HG02763 (cell line): ENCODE data around the gene KAT6B.
"Not testable (repeated sequence)": the region's sequence is repeated elsewhere in the genome, so short reads cannot be mapped to it uniquely, and the experiment has no call there.

ENCODE experiments used
- ATAC-seq: cut with Tn5 transposase; IDR thresholded peaks from one replicate; pipeline ENCODE4 v1.9.1; 2021; ENCODE audit warnings: mild to moderate bottlenecking, moderate library complexity; ENCODE audit not compliant: unreplicated experiment

KAT6B gene

GRCh38 chr10:75030371-75030770 lies 204.0 kb downstream of the KAT6B start:
- ATAC-seq: no peak

DNA sequence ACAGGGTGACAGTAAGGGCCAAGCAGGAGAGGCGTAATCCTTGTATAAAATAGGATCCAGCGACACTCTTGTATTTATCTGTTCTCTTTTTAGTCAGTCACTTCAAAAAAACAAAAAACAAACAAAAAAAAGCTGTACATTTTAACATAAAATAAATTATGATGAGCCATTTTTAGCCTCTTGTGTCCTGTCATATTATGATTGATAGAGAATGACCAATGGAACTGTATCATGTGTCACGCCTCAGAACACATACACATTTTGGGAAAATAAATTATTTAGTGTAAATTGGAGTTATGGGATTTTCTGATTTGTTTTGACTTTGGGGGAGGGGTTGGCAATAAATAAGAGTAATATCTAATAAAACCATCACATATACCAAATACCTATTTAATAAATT lies 205.7 kb downstream of the KAT6B start:
- ATAC-seq: no peak

GRCh38 chr10:75032813-75033212 lies 206.4 kb downstream of the KAT6B start:
- ATAC-seq: no peak

DNA sequence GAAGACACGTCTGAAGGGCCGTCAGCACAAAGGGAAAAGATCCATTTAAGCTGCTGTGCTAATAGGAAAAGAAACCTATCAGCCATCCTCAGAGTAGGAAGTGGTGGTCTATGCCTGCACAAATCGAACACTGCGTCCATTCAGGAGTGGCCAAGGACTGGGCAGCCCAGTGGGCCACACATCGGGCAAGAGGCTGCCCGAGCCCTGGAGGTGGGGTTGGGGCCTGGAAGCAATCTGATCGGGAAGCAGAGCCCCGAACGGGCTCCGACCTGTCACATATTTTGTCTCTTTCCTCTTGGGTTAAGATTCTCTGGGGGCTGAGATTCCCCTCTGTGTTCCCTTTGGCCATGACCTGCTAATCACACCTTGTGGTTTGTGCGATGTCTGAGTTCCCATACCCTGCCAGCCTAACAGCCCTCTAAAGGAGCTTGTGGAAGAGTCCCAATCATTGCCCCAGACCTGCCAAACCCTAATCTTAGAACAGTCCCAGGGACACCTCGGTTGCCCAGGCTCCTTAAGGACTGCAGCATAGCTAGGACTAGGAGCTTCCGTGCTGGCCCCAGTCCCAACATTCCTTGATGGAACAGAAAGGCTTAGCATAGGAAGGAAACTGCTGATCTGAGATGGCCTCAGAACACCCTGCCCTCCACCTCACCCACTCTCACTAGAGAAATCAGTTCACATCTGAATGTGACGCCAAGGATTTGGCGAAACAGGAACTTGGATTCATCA lies 207.2 kb downstream of the KAT6B start:
- no peak for ATAC-seq

GRCh38 chr10:75034131-75034512 lies 207.7 kb downstream of the KAT6B start:
- ATAC-seq: no peak

DNA sequence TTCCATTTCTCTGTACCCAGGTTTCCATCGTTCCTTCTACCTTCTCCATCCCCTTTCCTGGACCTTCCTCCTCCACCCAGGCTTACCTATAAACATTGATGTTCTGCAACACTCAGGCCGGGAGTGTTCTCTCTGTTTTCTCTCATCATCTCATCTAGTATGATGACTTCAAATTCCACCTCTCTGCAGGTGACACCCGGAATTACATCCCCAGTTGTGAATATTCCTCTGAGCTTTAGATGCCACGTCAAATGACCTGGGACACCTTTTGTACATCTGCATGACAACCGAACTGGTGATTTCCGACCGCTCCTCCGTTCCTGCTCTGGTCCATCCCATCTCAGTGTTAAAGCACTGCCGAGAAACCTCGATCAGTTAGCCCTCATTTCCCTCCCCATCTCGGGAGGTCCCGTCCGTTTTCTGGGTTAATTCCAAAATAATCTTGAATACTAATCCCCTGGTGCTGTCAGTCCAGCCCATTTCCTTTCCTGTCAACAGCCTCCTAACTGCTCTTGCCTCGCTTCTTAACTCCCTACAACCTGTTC lies 208.4 kb downstream of the KAT6B start:
- no peak for ATAC-seq

GRCh38 chr10:75035975-75036708 lies 209.7 kb downstream of the KAT6B start:
- ATAC-seq: no peak

DNA sequence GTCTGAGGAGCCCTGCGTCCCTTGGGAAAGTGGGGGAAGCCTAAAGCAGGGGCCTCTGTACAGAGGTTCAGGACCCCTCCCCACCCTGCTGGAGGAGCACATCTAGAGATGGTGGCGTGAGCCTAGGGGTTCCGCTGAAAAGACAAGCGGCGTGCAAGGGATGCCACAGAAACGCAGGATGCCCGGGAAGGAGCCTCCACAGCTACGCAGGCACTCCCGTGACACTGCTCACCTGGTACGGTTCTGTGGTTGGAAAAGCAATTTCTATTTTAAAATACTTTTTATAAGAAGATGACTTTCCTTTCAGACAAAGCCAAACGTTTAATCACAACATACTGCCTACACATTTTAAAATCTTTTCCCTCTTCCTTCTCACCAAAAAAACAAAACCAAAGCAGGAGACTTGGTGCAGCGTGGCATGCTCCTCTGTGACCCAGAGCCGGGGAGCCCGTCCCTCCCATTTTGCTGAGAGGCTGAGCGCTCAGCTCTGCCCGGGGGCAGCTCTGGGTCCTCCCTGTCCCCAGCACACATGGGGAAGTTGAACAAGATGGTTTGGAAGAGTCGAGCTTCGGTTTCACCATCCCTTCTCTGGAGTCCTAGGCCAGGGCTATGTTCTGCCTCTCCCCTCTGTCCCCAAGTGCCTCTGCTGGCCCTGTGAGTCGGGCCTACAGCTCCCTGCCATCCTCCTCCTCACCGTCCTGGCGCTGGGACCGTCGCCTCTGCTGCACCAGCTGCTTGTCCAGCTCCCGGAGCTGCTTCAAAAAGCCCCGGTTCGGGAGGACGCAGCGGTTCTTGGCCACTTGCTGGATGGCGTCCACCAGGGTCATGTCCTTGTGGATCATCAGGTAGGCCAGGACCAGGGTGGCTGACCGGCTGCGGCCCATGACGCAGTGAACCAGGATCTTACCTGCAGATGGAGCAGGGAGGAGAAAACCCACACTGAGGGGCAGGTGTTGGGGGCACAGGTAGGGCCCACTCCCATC lies 211.1 kb downstream of the KAT6B start:
- ATAC-seq: no peak

GRCh38 chr10:75038335-75038734 lies 211.9 kb downstream of the KAT6B start:
- ATAC-seq: no peak

GRCh38 chr10:75040576-75040975 lies 214.2 kb downstream of the KAT6B start:
- ATAC-seq: no peak

GRCh38 chr10:75042292-75042974 lies 216.0 kb downstream of the KAT6B start:
- ATAC-seq: no peak

GRCh38 chr10:75043256-75044131 lies 217.1 kb downstream of the KAT6B start:
- no peak for ATAC-seq

- no peak for ATAC-seq
Observed at GRCh38 chr10:75048669-75049098, 222.3 kb downstream of the KAT6B start.

DNA sequence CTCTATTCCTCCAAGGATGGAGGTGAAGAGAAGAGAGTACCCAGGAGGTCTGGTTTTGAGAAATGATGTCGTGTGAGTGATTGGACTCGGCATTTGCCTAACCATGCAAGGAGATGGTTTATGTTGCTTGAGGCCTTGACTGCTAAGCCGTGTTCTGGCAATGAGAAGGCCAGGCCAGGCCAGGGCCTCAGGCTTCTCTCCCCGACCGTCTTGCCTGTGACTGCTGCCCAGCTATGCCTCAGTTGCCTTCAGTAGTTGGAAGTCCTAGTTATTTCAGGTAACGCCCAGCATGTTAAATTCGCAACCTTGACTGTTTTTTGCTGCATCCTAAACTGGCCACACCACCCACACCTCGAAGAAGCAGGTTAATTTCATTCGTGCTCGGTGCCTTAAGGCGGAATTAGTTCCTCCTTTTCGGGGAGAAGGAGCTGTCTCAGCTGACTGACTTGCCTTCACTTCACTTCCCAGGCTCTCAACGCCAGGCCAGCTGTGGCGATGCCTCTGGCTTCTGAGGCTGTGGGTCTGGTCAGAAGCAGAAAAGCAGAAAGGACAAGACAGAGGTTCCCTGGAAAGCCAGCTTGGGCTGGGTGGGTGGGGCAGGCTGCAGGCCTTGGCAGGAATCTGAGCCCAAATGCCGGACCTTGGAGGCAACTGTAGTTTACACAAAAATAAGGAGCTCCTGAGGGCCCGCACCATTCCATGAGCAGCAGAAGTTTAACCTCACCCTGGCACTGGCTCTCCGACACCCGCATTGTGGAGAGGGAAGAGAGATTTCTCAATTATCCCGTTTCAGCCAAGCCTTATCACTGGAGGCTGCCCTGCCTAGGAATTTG lies 223.1 kb downstream of the KAT6B start:
- ATAC-seq: no peak

- no peak for ATAC-seq
Observed at GRCh38 chr10:75050149-75050919, 223.9 kb downstream of the KAT6B start.

DNA sequence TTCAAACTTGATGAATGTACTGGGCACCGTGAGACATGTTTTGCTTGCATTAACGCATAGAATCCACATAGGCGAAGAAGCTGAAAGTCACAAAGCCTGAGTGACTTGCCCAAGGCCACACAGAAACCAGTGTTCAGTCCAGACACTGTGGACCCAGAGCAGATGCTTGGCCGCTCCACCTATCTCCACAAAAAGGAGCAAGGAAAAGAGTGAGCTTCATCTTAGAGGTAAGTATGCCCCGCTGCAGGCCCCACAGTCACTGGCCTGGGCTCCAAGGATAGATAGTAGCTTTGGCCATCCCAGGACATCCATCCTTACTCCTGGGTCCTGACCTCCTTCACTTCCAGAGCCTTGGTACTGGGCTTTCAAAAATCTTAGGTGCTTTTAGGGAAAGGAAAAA lies 224.9 kb downstream of the KAT6B start:
- ATAC-seq: no peak

DNA sequence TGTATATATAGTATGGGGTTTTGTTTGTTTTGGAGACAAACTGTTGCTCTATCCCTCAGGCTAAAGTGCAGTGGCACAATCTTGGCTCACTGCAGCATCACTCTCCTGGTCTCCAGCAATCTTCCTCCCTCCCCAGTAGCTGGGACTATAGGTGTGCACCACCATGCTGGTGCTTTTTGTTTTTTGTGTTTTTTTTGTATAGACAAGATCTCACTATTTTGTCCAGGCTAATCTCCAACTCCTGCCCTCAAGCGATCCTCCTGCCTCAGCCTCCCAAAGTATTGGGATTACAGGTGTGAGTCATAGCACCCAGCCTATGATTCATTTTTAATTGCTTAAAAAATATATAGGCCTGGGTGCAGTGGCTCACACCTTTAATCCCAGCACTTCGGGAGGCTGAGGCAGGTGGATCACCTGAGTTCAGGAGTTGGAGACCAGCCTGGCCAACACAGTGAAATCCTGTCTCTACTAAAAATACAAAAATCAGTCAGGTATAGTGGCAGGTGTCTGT lies 229.6 kb downstream of the KAT6B start:
- ATAC-seq: not testable (repeated sequence)

GRCh38 chr10:75057680-75058079 lies 231.3 kb downstream of the KAT6B start:
- ATAC-seq: no peak
